ENCODE measurements around the gene AGMO. TPM values are rescaled to one million over a fixed set of nuclear protein-coding genes. Genes with fewer than 3 reads are reported as not detected.

Gene AGMO
- total and polyA plus RNA-seq, 2 of the 8 experiments (the other 6 are each of a cell fraction or from before 2014, with no cell fraction given), result 0.22 to 0.45 TPM

DNA sequence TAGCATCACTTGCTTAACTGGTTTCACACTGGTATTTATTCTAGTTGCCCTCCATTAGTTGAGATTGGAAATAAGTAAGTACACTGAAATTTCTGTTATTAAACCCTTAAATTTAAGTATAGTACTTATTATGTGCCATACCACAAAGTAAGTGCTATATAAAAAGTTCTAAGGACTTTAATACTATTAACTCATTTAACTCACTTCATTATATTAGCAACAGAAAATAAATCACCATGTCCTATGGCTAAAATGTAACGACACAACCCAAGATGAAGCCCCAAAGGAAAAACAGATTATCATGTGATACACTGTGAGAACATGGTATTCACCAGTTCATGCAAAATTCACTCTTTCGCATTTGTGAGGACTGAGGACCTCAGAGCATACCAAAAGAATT lies 70.5 kb downstream of the AGMO start (continued):
- no peak for TF ChIP-seq GTF2F1 (IDR thresholded peaks at IDR 0.05; ENCODE audit: borderline replicate concordance, low read depth, low read length)
- TF ChIP-seq BRCA1 (IDR thresholded peaks at IDR 0.05; ENCODE audit: low read depth, low read length), result no peak
- no peak for TF ChIP-seq NRF1 (IDR thresholded peaks at IDR 0.05; ENCODE audit: low read depth, low read length)
- TF ChIP-seq, protein P1, sequence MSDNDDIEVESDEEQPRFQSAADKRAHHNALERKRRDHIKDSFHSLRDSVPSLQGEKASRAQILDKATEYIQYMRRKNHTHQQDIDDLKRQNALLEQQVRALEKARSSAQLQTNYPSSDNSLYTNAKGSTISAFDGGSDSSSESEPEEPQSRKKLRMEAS (IDR thresholded peaks at IDR 0.05), result no peak
- no peak for TF ChIP-seq EP300 (IDR thresholded peaks at IDR 0.05; ENCODE audit: borderline replicate concordance in 1 of 2, low read depth in 2 of 2, low read length in 2 of 2)
- TF ChIP-seq TAF1 (IDR thresholded peaks at IDR 0.05; ENCODE audit: low read depth, low read length), result no peak
